ENCODE results near the gene SNUPN.

Gene SNUPN

DNA sequence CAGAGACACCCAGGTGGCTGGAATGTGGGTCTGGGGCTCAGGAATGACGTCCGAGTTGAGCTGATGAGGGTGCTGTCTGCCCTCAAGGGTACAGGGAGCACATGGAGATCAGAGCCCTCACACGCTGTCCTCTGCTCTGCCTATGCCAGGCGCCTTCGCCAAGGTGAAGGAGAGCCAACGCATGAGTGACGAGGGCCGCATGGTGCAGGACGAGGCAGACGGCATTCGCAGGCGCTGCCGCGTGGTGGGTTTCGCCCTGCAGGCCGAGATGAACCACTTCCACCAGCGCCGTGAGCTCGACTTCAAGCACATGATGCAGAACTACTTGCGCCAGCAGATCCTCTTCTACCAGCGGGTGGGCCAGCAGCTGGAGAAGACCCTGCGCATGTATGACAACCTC lies 31.3 kb upstream of the SNUPN start:
- H3K9me3 ChIP-seq (ENCODE audit: low read depth, low read length), result no peaks in the 10 kb centered on the region
- no peak overlapping the region for H3K4me3 ChIP-seq
- no peak overlapping the region for H3K27ac ChIP-seq
- no peaks in the 10 kb centered on the region for H3K36me3 ChIP-seq (ENCODE audit: insufficient read depth, low read length)
- DNase-seq (ENCODE audit: low read depth, low spot score), result no peak
- H3K9ac ChIP-seq (ENCODE audit: insufficient read length), result no peak overlapping the region
- TF ChIP-seq POLR2AphosphoS5 (IDR thresholded peaks at IDR 0.05; ENCODE audit: borderline replicate concordance, low read depth, low read length) (no peak), FOXP2 (optimal IDR thresholded peaks at IDR 0.05; ENCODE audit: control extremely low read depth, extremely low read length, insufficient read depth) (no peak), EZH2 (IDR thresholded peaks at IDR 0.05) (no peak)

DNA sequence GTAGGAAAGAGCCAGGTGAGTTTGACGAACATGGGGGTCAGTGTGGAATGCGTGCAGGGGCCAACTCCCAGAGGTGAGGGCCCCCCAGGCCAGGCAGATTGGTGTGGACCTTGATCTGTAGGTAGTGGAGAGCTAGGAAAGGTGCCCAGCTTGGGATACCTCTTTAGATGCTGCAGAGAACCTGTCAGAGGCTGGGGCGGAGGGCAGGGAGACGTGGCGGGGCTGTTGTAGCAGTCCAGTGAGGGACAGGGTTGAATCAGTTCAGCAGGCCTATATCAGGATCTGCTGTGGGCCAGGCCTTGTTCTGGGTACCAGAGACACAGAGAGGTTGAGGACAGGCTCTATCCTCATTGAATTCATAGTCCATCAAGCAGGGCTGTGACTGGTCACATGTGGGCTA lies 30.8 kb upstream of the SNUPN start:
- Histone ChIP-seq H3K4me3 (no peak overlapping the region), H3K9me3 (ENCODE audit: low read depth, low read length) (no peaks in the 10 kb centered on the region), H3K36me3 (ENCODE audit: insufficient read depth, low read length) (no peaks in the 10 kb centered on the region), H3K27ac (no peak overlapping the region), H3K9ac (ENCODE audit: insufficient read length) (no peak overlapping the region)
- DNase-seq (ENCODE audit: low read depth, low spot score), result no peak
- TF ChIP-seq EZH2 (IDR thresholded peaks at IDR 0.05) (no peak), POLR2AphosphoS5 (IDR thresholded peaks at IDR 0.05; ENCODE audit: borderline replicate concordance, low read depth, low read length) (no peak), FOXP2 (optimal IDR thresholded peaks at IDR 0.05; ENCODE audit: control extremely low read depth, extremely low read length, insufficient read depth) (no peak)

DNA sequence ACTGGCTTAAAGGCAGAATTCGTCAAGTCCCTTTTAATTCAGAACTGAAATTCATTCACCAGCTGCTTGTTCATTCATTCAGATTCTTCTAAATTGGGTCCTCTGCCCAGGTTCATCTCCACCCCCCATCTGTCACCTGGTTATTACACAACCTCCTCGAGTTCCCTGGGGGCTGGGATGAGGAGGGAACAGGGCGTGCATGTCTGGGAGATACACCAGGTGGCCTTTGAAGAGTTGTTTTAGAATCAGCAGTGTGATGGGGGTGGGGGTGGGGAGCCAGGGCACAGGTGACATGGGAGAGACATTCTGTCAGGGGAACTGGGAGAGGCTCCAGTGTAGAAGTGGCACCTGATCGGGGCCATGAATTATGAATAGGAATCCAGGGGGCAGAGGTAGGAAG lies 30.4 kb upstream of the SNUPN start:
- no peak for DNase-seq (ENCODE audit: low read depth, low spot score)
- no peak overlapping the region for H3K9ac ChIP-seq (ENCODE audit: insufficient read length)
- H3K36me3 ChIP-seq (ENCODE audit: insufficient read depth, low read length), result no peaks in the 10 kb centered on the region
- H3K27ac ChIP-seq, result no peak overlapping the region
- TF ChIP-seq FOXP2 (optimal IDR thresholded peaks at IDR 0.05; ENCODE audit: control extremely low read depth, extremely low read length, insufficient read depth) (no peak), EZH2 (IDR thresholded peaks at IDR 0.05) (no peak), POLR2AphosphoS5 (IDR thresholded peaks at IDR 0.05; ENCODE audit: borderline replicate concordance, low read depth, low read length) (no peak)
- no peaks in the 10 kb centered on the region for H3K9me3 ChIP-seq (ENCODE audit: low read depth, low read length)
- H3K4me3 ChIP-seq, result no peak overlapping the region

DNA sequence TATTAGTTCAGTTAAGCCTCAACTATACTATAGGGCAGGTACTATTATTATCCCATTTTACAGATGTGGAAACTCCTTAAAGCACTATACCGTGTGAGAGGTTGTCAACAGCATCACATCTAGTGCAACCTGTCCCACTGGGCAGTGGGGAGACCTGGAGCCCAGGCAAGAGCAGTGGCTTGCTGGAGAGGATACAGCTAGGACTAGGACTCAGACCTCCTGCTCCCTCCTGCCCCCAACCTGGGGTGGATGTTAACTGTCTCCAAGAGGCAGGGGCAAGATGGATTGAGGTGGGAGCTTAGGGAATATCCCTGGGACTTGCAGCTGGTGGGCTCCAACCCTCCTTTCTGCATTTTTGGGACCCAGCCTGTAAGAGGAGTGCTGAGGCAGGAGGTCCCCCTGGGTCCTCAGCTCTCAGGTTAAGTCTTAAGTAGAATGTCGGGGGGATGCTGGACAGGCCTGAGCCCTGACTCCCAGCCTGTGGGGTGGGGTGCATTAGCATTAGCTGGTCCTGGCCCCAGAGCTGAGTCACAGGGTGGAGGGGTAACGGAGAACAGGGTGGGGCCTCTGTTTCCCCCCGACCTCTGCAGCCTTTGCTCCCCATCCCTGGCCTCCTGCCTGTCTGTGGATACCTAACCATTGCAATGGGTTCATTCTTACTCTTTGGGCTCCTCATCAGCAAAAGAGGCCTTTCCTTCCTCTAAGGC lies 28.8 kb upstream of the SNUPN start:
- DNase-seq (ENCODE audit: low read depth, low spot score), result no peak
- no peak overlapping the region for H3K27ac ChIP-seq
- H3K9me3 ChIP-seq (ENCODE audit: low read depth, low read length), result no peaks in the 10 kb centered on the region
- H3K4me3 ChIP-seq, result no peak overlapping the region
- TF ChIP-seq EZH2 (IDR thresholded peaks at IDR 0.05) (no peak), POLR2AphosphoS5 (IDR thresholded peaks at IDR 0.05; ENCODE audit: borderline replicate concordance, low read depth, low read length) (no peak), FOXP2 (optimal IDR thresholded peaks at IDR 0.05; ENCODE audit: control extremely low read depth, extremely low read length, insufficient read depth) (no peak)
- no peak overlapping the region for H3K9ac ChIP-seq (ENCODE audit: insufficient read length)
- no peaks in the 10 kb centered on the region for H3K36me3 ChIP-seq (ENCODE audit: insufficient read depth, low read length)

- no peak overlapping the region for H3K27ac ChIP-seq
- H3K9me3 ChIP-seq (ENCODE audit: low read depth, low read length), result no peaks in the 10 kb centered on the region
- no peak for DNase-seq (ENCODE audit: low read depth, low spot score)
- no peak for TF ChIP-seq EZH2 (IDR thresholded peaks at IDR 0.05)
- TF ChIP-seq POLR2AphosphoS5 (IDR thresholded peaks at IDR 0.05; ENCODE audit: borderline replicate concordance, low read depth, low read length), result no peak
- TF ChIP-seq FOXP2 (optimal IDR thresholded peaks at IDR 0.05; ENCODE audit: control extremely low read depth, extremely low read length, insufficient read depth), result no peak
- no peaks in the 10 kb centered on the region for H3K36me3 ChIP-seq (ENCODE audit: insufficient read depth, low read length)
- H3K9ac ChIP-seq (ENCODE audit: insufficient read length), result no peak overlapping the region
- H3K4me3 ChIP-seq, result no peak overlapping the region
These were observed 27.9 kb upstream of the SNUPN start for GRCh38 chr15:75653347-75653913.

DNA sequence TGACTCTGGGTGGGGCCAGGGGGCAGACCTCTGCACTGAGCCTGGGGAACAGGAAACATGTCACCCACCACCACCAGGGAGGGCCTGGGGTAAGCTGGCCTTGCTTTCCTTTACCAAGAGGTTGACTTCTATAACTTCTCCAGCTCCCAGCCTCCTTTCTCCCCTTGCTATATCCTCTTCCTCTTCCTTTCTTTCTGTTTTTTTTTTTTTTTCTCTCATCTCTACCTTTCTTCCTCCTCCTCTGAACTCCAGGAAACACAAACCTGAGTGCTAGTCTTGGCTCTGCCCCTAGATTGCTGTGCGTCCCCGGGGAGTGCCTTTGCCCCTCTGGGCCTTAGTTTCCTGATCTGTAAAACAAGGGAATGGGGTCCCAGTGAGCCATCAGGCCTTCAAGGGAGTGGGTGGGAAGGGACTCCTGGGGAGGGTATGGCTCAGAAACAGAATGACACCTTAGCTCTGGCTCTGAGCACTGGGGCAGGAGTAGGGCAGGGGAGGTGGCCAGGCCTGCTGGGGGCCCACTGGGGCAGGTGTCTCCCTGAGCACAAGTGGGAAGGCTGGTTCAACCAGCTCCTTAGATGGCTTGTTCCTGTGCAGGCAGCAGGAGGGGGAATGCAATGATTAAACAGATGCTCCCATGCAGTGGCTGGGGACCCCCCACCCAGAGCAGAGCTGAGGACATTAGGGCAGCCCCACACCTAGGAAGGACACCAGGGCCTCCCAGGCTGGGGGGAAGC lies 26.5 kb upstream of the SNUPN start:
- Histone ChIP-seq H3K36me3 (ENCODE audit: insufficient read depth, low read length) (no peaks in the 10 kb centered on the region), H3K9ac (ENCODE audit: insufficient read length) (no peak overlapping the region), H3K9me3 (ENCODE audit: low read depth, low read length) (no peaks in the 10 kb centered on the region), H3K4me3 (no peak overlapping the region), H3K27ac (no peak overlapping the region)
- DNase-seq (ENCODE audit: low read depth, low spot score), result no peak
- TF ChIP-seq EZH2 (IDR thresholded peaks at IDR 0.05) (no peak), FOXP2 (optimal IDR thresholded peaks at IDR 0.05; ENCODE audit: control extremely low read depth, extremely low read length, insufficient read depth) (no peak), POLR2AphosphoS5 (IDR thresholded peaks at IDR 0.05; ENCODE audit: borderline replicate concordance, low read depth, low read length) (no peak)

DNA sequence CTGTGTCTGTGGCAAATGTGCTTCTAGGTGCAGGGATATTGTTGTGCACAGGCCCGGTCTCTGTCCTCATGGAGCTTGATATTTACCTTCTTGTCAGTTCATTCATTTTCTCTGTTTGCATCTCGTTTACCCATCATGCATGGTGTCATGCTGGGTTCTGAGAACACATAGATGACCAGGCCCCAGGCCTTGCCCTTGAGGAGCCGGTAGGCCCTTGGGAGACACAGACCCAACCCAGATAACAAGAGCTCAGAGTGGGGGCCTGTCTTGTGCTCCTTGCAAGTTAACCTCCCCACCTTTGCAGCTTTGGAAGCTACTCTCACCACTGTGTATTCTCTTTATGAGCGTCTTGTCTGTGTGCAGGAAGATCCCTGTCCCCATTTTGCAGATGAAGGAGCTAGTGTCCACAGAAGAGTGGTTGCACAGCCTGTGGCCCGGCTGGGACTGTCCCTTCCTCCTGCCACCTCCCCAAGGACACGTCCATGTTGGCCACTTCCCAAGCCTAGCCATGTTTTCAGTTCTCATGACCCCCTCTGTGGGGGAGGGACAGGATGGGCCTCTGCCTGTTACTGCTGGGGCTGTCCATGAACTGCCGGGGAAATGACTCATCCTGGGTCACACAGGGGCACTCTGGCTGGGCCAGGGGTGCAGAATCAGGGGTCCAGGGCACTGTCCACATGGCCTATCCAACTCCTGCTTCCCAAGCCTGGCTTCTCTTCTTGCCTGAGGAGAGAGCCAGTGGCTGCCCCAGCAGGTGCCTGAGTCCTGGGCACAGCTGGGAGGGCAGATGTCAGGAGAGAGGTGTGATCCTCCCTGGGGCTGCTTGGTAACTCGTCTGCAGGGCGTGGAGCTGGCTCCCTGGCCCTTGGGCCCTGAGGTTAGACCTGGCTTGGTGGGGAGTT lies 25.6 kb upstream of the SNUPN start:
- Histone ChIP-seq H3K36me3 (ENCODE audit: insufficient read depth, low read length) (no peaks in the 10 kb centered on the region), H3K9me3 (ENCODE audit: low read depth, low read length) (no peaks in the 10 kb centered on the region), H3K27ac (no peak overlapping the region), H3K4me3 (no peak overlapping the region), H3K9ac (ENCODE audit: insufficient read length) (no peak overlapping the region)
- DNase-seq (ENCODE audit: low read depth, low spot score), result no peak
- TF ChIP-seq EZH2 (IDR thresholded peaks at IDR 0.05) (no peak), FOXP2 (optimal IDR thresholded peaks at IDR 0.05; ENCODE audit: control extremely low read depth, extremely low read length, insufficient read depth) (no peak)

GRCh38 chr15:75649848-75650247 lies 24.3 kb upstream of the SNUPN start:
- H3K9me3 ChIP-seq (ENCODE audit: low read depth, low read length), result no peaks in the 10 kb centered on the region
- H3K9ac ChIP-seq (ENCODE audit: insufficient read length), result no peak overlapping the region
- H3K27ac ChIP-seq, result no peak overlapping the region
- no peak for DNase-seq (ENCODE audit: low read depth, low spot score)
- H3K36me3 ChIP-seq (ENCODE audit: insufficient read depth, low read length), result no peaks in the 10 kb centered on the region
- H3K4me3 ChIP-seq, result no peak overlapping the region
- TF ChIP-seq EZH2 (IDR thresholded peaks at IDR 0.05) (no peak), POLR2AphosphoS5 (IDR thresholded peaks at IDR 0.05; ENCODE audit: borderline replicate concordance, low read depth, low read length) (no peak)
